Osteoblast (primary cell): ENCODE results near the gene ARHGEF5. TPM values are rescaled to one million over a fixed set of nuclear protein-coding genes. Genes with fewer than 3 reads are reported as not detected.

Experiments used
- DNase-seq: peaks from one replicate; pipeline ENCODE4 v3.0.0; 2011; ENCODE audit warnings: low spot score, mixed read lengths; ENCODE audit not compliant: insufficient read length; ENCODE audit errors: missing footprints
- H2AFZ ChIP-seq: 2 replicates; pipeline ENCODE4 v1.6.0; 2011; ENCODE audit warnings: mild to moderate bottlenecking, low read length
- H3K27ac ChIP-seq: 2 replicates; pipeline ENCODE4 v1.5.1; 2011; ENCODE audit warnings: mild to moderate bottlenecking, low read depth, low read length, moderate library complexity
- H3K27me3 ChIP-seq: 2 replicates; pipeline ENCODE4 v1.6.0; 2012; ENCODE audit warnings: mild to moderate bottlenecking, control low read depth, inconsistent platforms, low read length, moderate library complexity; ENCODE audit not compliant: insufficient read depth
- H3K36me3 ChIP-seq: 2 replicates; pipeline ENCODE4 v1.5.1; 2011; ENCODE audit warnings: mild to moderate bottlenecking, low read length, control low read depth, moderate library complexity; ENCODE audit not compliant: insufficient read depth
- H3K4me1 ChIP-seq: 2 replicates; pipeline ENCODE4 v1.5.1; 2011; ENCODE audit warnings: mild to moderate bottlenecking, low read length, control low read depth, moderate library complexity; ENCODE audit not compliant: insufficient read depth
- H3K4me2 ChIP-seq: 2 replicates; pipeline ENCODE4 v1.6.0; 2011; ENCODE audit warnings: mild to moderate bottlenecking, low read length; ENCODE audit not compliant: insufficient read depth
- H3K4me3 ChIP-seq: fragments of 200-600 bp; sonication (generic); 3 replicates; pipeline ENCODE4 v1.5.1; 2012; ENCODE audit warnings: mild to moderate bottlenecking, low read length, inconsistent platforms; ENCODE audit not compliant: insufficient read depth
- H3K79me2 ChIP-seq: 2 replicates; pipeline ENCODE4 v1.6.0; 2012; ENCODE audit warnings: mild to moderate bottlenecking, low read length, control low read depth, inconsistent platforms; ENCODE audit not compliant: insufficient read depth
- H3K9me3 ChIP-seq: 2 replicates; pipeline ENCODE4 v1.5.1; 2011; ENCODE audit warnings: low read depth, low read length, control low read depth
- H4K20me1 ChIP-seq: 2 replicates; pipeline ENCODE4 v1.6.0; 2012; ENCODE audit warnings: mild to moderate bottlenecking, low read length, control low read depth; ENCODE audit not compliant: insufficient read depth
- CTCF ChIP-seq: IDR thresholded peaks from 2 replicates; pipeline ENCODE4 v1.5.1; 2011; ENCODE audit warnings: mild to moderate bottlenecking, low read depth, low read length, moderate library complexity; ENCODE audit errors: extremely low read depth
- total RNA-seq: library from RNA; depleted of rRNA; stranded (reverse); fragments of >200 nt; gene quantifications from 2 replicates; pipeline ENCODE4 v1.2.3, GENCODE V29; 2012

Gene ARHGEF5
- total RNA-seq, 1 donor, result 4.7 TPM

DNA sequence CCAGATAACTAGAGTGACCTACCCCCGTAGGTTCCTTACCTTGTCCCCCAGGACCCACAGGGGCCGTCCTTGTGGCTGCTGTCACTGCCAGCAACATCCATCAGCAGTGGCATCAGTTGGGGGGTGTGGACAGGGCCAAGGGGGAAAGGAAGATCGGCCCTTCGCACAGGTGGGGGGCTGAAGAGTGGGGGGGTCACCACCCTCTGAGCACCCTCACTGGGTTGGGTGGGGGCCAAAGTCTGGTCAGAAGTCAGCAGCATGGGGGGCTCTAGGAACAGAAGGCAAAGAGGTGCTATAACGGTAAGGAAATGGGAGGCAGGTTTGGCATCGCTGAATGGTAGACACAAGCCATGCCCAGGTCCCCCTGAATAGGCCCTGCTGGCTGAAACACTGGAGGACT lies 43.7 kb downstream of the ARHGEF5 start:
- Histone ChIP-seq H3K27ac (no peak overlapping the region), H3K36me3 (no peaks in the 10 kb centered on the region), H4K20me1 (no peaks in the 10 kb centered on the region), H3K4me1 (no peaks in the 10 kb centered on the region), H3K4me3 (no peak overlapping the region), H2AFZ (no peak overlapping the region), H3K9me3 (no peaks in the 10 kb centered on the region), H3K4me2 (no peak overlapping the region), H3K79me2 (no peaks in the 10 kb centered on the region), H3K27me3 (no peaks in the 10 kb centered on the region)
- no peak for DNase-seq
- TF ChIP-seq CTCF, result no peak

- no peak overlapping the region for H3K4me2 ChIP-seq
- no peaks in the 10 kb centered on the region for H3K79me2 ChIP-seq
- H4K20me1 ChIP-seq, result no peaks in the 10 kb centered on the region
- H3K4me1 ChIP-seq, result no peaks in the 10 kb centered on the region
- no peaks in the 10 kb centered on the region for H3K27me3 ChIP-seq
- no peak overlapping the region for H2AFZ ChIP-seq
- no peak for TF ChIP-seq CTCF
- DNase-seq, result no peak
- H3K4me3 ChIP-seq, result no peak overlapping the region
- no peak overlapping the region for H3K27ac ChIP-seq
- no peaks in the 10 kb centered on the region for H3K9me3 ChIP-seq
- H3K36me3 ChIP-seq, result no peaks in the 10 kb centered on the region
Measured at GRCh38 chr7:144399946-144400345, 44.7 kb downstream of the ARHGEF5 start.

DNA sequence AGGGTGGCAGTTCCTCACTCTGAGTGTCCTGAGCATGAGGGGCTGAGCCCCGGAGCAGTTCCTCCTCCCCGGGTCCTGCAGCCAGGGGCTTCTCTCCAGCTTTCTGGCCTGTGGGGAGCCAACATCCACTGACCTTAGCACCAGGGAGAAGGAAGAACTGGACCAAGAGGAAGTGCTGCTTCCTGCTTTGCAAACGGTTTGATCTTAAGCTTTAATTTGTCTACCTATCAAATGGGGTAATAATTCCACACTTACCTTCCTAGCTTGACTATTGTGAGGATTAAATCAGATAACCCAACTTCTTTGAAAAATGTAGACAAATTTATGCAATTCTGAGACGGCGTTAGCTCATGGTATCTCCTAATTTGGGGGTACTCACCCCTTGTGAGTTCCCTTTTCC lies 46.3 kb downstream of the ARHGEF5 start:
- H3K4me3 ChIP-seq, result no peak overlapping the region

GRCh38 chr7:144403102-144403501 lies 47.9 kb downstream of the ARHGEF5 start:
- Histone ChIP-seq H2AFZ (no peak overlapping the region), H3K27me3 (no peaks in the 10 kb centered on the region), H3K9me3 (no peaks in the 10 kb centered on the region), H3K27ac (no peak overlapping the region), H3K36me3 (no peaks in the 10 kb centered on the region), H3K4me1 (no peaks in the 10 kb centered on the region), H4K20me1 (no peaks in the 10 kb centered on the region), H3K4me3 (no peak overlapping the region), H3K4me2 (no peak overlapping the region), H3K79me2 (no peaks in the 10 kb centered on the region)
- peak; percentile 49 for DNase-seq
- no peak for TF ChIP-seq CTCF

More for the DNA sequence above, 46.3 kb downstream of the ARHGEF5 start:
- no peak for TF ChIP-seq CTCF
- Histone ChIP-seq H3K9me3 (no peaks in the 10 kb centered on the region), H4K20me1 (no peaks in the 10 kb centered on the region), H3K27ac (no peak overlapping the region), H3K36me3 (no peaks in the 10 kb centered on the region), H3K4me2 (no peak overlapping the region), H3K4me1 (no peaks in the 10 kb centered on the region), H3K79me2 (no peaks in the 10 kb centered on the region), H3K27me3 (no peaks in the 10 kb centered on the region), H2AFZ (no peak overlapping the region)
- peak; percentile 88 for DNase-seq
